T-cell (primary cell): ENCODE measurements around the gene NELFE. TPM values are rescaled to one million over a fixed set of nuclear protein-coding genes. Genes with fewer than 3 reads are reported as not detected.
A peak's percentile ranks its signal among the peaks of the same experiment; 100 is the strongest.
"Not testable (repeated sequence)": the region's sequence is repeated elsewhere in the genome, so short reads cannot be mapped to it uniquely, and the experiment has no call there.

Source experiments
- ATAC-seq, 4 experiments: fragments of 200-7000 bp in 3 of 4; fragments of 150-1000 bp in 1 of 4; cut with Tn5 transposase; replicated peaks in 1 of 4; 1 replicate in 3 of 4; 2 replicates in 1 of 4; pipeline ENCODE4 v1.10.0; 2021; ENCODE audit warnings: moderate library complexity in 3 of 4, mild to moderate bottlenecking in 2 of 4, moderate number of reproducible peaks in 1 of 4
- CTCF ChIA-PET, 2 donors: fragments of 300-600 bp; sonication (Branson Sonifier 250); formaldehyde crosslinking; loops; one replicate each; lab custom pipeline; 2022; ENCODE audit warnings: antibody characterized with exemption in 2 of 2; lab: Charles Lee
- POLR2A ChIA-PET, 2 donors: fragments of 300-600 bp; sonication (Branson Sonifier 250); formaldehyde crosslinking; loops; one replicate each; lab custom pipeline; 2022; ENCODE audit warnings: antibody characterized with exemption in 2 of 2; lab: Charles Lee
- DNase-seq, 35 experiments: peaks; one replicate each; pipeline versions ENCODE4 v3.0.0 to v3.0.0-alpha.2; 2013 to 2023
- H3K27ac ChIP-seq: one replicate; pipeline ENCODE4 v1.5.1; 2013; ENCODE audit warnings: low read length
- H3K27me3 ChIP-seq, 2 experiments: replicated peaks in 1 of 2; 1 replicate in 1 of 2; 2 replicates in 1 of 2; pipeline versions ENCODE4 v1.6.1 to v1.7.0; 2013; ENCODE audit warnings: low read length in 1 of 2, mixed read lengths in 1 of 2; ENCODE audit not compliant: control insufficient read depth in 2 of 2, insufficient read depth in 2 of 2; ENCODE audit errors: extremely low read depth in 1 of 2
- H3K36me3 ChIP-seq, 2 donors: 1 replicate in 1 of 2; 2 replicates in 1 of 2; pipeline versions ENCODE4 v1.6.1 to v1.7.0; 2013; ENCODE audit warnings: low read length in 1 of 2; ENCODE audit not compliant: control insufficient read depth in 2 of 2, insufficient read depth in 1 of 2; ENCODE audit errors: extremely low read depth in 1 of 2
- H3K4me1 ChIP-seq, 2 experiments: 1 replicate in 1 of 2; 2 replicates in 1 of 2; pipeline versions ENCODE4 v1.6.1 to v1.7.0; 2013; ENCODE audit warnings: low read length in 2 of 2, mixed read lengths in 1 of 2; ENCODE audit not compliant: insufficient read depth in 2 of 2, control insufficient read depth in 1 of 2; ENCODE audit errors: extremely low read depth in 1 of 2
- H3K4me3 ChIP-seq, 2 donors: 1 replicate in 1 of 2; 2 replicates in 1 of 2; pipeline versions ENCODE4 v1.5.1 to v1.7.0; 2013; ENCODE audit warnings: mild to moderate bottlenecking in 2 of 2, low read length in 1 of 2, moderate library complexity in 1 of 2; ENCODE audit not compliant: control insufficient read depth in 1 of 2; ENCODE audit errors: extremely low read depth in 1 of 2
- H3K9me3 ChIP-seq: 2 replicates; pipeline ENCODE4 v1.7.0; 2013
- H3K27ac Mint-ChIP-seq, 2 donors: one replicate each; pipeline ENCODE4 v1.8.0; 2020 to 2021; ENCODE audit warnings: mild to moderate bottlenecking in 2 of 2, mixed read lengths in 2 of 2
- H3K27me3 Mint-ChIP-seq, 2 donors: one replicate each; pipeline ENCODE4 v1.8.0; 2021 to 2022; ENCODE audit warnings: mixed read lengths in 2 of 2
- H3K36me3 Mint-ChIP-seq: one replicate; pipeline ENCODE4 v1.8.0; 2021; ENCODE audit warnings: mixed read lengths
- H3K4me1 Mint-ChIP-seq, 3 donors: one replicate each; pipeline ENCODE4 v1.8.0; 2020 to 2022; ENCODE audit warnings: mixed read lengths in 3 of 3, mild to moderate bottlenecking in 1 of 3
- H3K4me3 Mint-ChIP-seq, 3 donors: one replicate each; pipeline ENCODE4 v1.8.0; 2020 to 2022; ENCODE audit warnings: mild to moderate bottlenecking in 3 of 3, mixed read lengths in 3 of 3, moderate library complexity in 3 of 3
- H3K9me3 Mint-ChIP-seq, 3 donors: one replicate each; pipeline ENCODE4 v1.8.0; 2020 to 2022; ENCODE audit warnings: mixed read lengths in 3 of 3
- WGBS: methylation state at CpG from one replicate; pipeline ENCODE4 v1.1.5; 2013; ENCODE audit warnings: missing lambda C conversion rate; ENCODE audit not compliant: insufficient coverage; 5-methylcytosine and 5-hydroxymethylcytosine counted together
- total RNA-seq, 35 experiments: library from RNA in 6 of 35; stranded (reverse) in 6 of 35; fragments of 120-200 nt in 1 of 35; gene quantifications; one replicate each; pipeline versions ENCODE4 v1.2.1 to v1.2.4 and lab custom pipeline; 2013 to 2026

Gene NELFE, protein sequence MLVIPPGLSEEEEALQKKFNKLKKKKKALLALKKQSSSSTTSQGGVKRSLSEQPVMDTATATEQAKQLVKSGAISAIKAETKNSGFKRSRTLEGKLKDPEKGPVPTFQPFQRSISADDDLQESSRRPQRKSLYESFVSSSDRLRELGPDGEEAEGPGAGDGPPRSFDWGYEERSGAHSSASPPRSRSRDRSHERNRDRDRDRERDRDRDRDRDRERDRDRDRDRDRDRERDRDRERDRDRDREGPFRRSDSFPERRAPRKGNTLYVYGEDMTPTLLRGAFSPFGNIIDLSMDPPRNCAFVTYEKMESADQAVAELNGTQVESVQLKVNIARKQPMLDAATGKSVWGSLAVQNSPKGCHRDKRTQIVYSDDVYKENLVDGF
- 10 to 100 TPM; 47.5 to 51.0 (median 49.4) TPM for total RNA-seq
- 42.8 TPM for total RNA-seq (2013)
- total RNA-seq (lab: John Stamatoyannopoulos, UW): 46.7 to 139 (median 67.5) reads per million in 29 experiments

- WGBS: under 1% methylated on average over 56 of the region's 59 CpGs
- peaks cover 41 to 49% (median 45%) of the 10 kb centered on the region in 3 donors for H3K4me1 Mint-ChIP-seq
These were observed at the start of gene NELFE, which contains the start of gene SKIC2 for GRCh38 chr6:31958741-31959739. Gene NELFE, minus strand, starts transcription at chr6:31958971. Its CDS starts 525 bp downstream, at chr6:31958446. Gene SKIC2, plus strand, starts transcription at chr6:31959175. Its CDS starts 18 bp downstream, at chr6:31959193.

GRCh38 chr6:32008037-32008436 lies 49.3 kb upstream of the NELFE start:
- ATAC-seq: not testable (repeated sequence)

More at GRCh38 chr6:31958741-31959739, at the start of gene NELFE, which contains the start of gene SKIC2:
- Mint-ChIP-seq H3K27ac (peak within 1 kb of the TSS; percentile 94 to 97), H3K36me3 (peaks cover 52% of the 10 kb centered on the region), H3K9me3 (no peaks in the 10 kb centered on the region), H3K4me3 (peak within 1 kb of the TSS; percentile 93 to 98 (median 94)), H3K27me3 (no peaks in the 10 kb centered on the region)
- CTCF ChIA-PET: interaction anchor here (0.5 to 1.2 kb wide), 6 partner anchors 10 to 261 kb away, joined by 3 to 5 read pairs (median 3); partner anchors contain the start of gene DXO (in 1 of the 2)
- peak within 1 kb of the TSS; percentile 71 to 94 for H3K4me3 ChIP-seq
- no peaks in the 10 kb centered on the region for H3K27me3 ChIP-seq
- peaks cover 15 to 67% of the 10 kb centered on the region in 2 donors for H3K36me3 ChIP-seq
- H3K27ac ChIP-seq: peak within 1 kb of the TSS; percentile 90
- no peaks in the 10 kb centered on the region for H3K9me3 ChIP-seq
- ATAC-seq (peak; percentile 98 to 99 (median 99)), DNase-seq (peak; percentile 96 to 99 (median 98))
- POLR2A ChIA-PET: interaction anchor here (0.5 to 3.2 kb wide), 7 partner anchors 11 to 1362 kb away, joined by 3 to 23 read pairs (median 5); partner anchors contain the start of gene DXO (in 2 of the 2)
- peaks cover 10 to 24% of the 10 kb centered on the region in 2 experiments for H3K4me1 ChIP-seq

DNA sequence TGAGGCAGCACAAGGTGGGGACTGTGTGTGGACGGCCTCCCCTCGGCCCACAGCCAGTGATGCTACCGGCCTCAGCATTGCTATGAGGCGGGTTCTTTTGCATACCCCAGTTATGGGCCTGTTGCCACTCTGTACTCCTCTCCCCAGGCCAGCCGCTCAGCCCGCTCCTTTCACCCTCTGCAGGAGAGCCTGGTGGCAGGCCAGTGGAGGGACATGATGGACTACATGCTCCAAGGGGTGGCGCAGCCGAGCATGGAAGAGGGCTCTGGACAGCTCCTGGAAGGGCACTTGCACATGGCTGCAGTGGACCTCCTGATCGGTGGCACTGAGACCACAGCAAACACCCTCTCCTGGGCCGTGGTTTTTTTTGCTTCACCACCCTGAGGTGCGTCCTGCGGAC lies 48.3 kb upstream of the NELFE start:
- CTCF ChIA-PET, ATAC-seq, H3K9me3 ChIP-seq, H3K9me3 Mint-ChIP-seq, H3K36me3 ChIP-seq, H3K4me1 Mint-ChIP-seq, POLR2A ChIA-PET, H3K27me3 ChIP-seq, H3K27ac ChIP-seq, H3K4me3 ChIP-seq, H3K4me3 Mint-ChIP-seq, H3K36me3 Mint-ChIP-seq, H3K27ac Mint-ChIP-seq, H3K27me3 Mint-ChIP-seq: not testable (repeated sequence)
- WGBS: no CpG with 5 or more reads among the region's 12 CpGs
- H3K4me1 ChIP-seq: peaks cover 0 to 11% of the 10 kb centered on the region in 2 experiments
- peak in 1 of 35 experiments; percentile 11 for DNase-seq

More at GRCh38 chr6:32008037-32008436, 49.3 kb upstream of the NELFE start:
- H3K27me3 ChIP-seq, H3K9me3 ChIP-seq, H3K4me1 Mint-ChIP-seq, H3K36me3 Mint-ChIP-seq, H3K9me3 Mint-ChIP-seq, DNase-seq, H3K27ac ChIP-seq, H3K4me3 ChIP-seq, H3K4me3 Mint-ChIP-seq, H3K36me3 ChIP-seq, POLR2A ChIA-PET, H3K27me3 Mint-ChIP-seq, CTCF ChIA-PET, H3K27ac Mint-ChIP-seq: not testable (repeated sequence)
- WGBS: no CpG with 5 or more reads among the region's 24 CpGs
- H3K4me1 ChIP-seq: peaks cover 0 to 11% of the 10 kb centered on the region in 2 experiments

GRCh38 chr6:32005991-32006529 lies 47.3 kb upstream of the NELFE start:
- H3K4me3 Mint-ChIP-seq, H3K9me3 ChIP-seq, CTCF ChIA-PET, H3K36me3 ChIP-seq, H3K27me3 Mint-ChIP-seq, H3K36me3 Mint-ChIP-seq, H3K27me3 ChIP-seq, H3K27ac Mint-ChIP-seq, H3K27ac ChIP-seq, H3K9me3 Mint-ChIP-seq, POLR2A ChIA-PET, DNase-seq, ATAC-seq, H3K4me1 Mint-ChIP-seq, H3K4me3 ChIP-seq: not testable (repeated sequence)
- no CpG with 5 or more reads among the region's 8 CpGs for WGBS
- H3K4me1 ChIP-seq: peaks cover 0 to 11% of the 10 kb centered on the region in 2 experiments

GRCh38 chr6:32005538-32005880 lies 46.7 kb upstream of the NELFE start:
- H3K4me3 ChIP-seq, H3K4me3 Mint-ChIP-seq, H3K9me3 Mint-ChIP-seq, DNase-seq, H3K36me3 ChIP-seq, H3K9me3 ChIP-seq, POLR2A ChIA-PET, H3K27me3 Mint-ChIP-seq, H3K36me3 Mint-ChIP-seq, CTCF ChIA-PET, H3K4me1 Mint-ChIP-seq, H3K27me3 ChIP-seq, H3K27ac ChIP-seq, ATAC-seq: not testable (repeated sequence)
- H3K27ac Mint-ChIP-seq: peak overlapping the region in 1 of 2 donors; percentile 89
- H3K4me1 ChIP-seq: peaks cover 0 to 11% of the 10 kb centered on the region in 2 experiments
- WGBS: 87% methylated on average over 3 of the region's 9 CpGs
